K562 (cell line): ENCODE data around the gene POLR2C. TPM values are rescaled to one million over a fixed set of nuclear protein-coding genes. Genes with fewer than 3 reads are reported as not detected.

ENCODE experiments used
- CBX8 ChIP-seq: fragments of 200-600 bp; sonication (generic); IDR thresholded peaks from 2 replicates; pipeline ENCODE4 v1.6.1; 2012; ENCODE audit warnings: borderline replicate concordance, mixed run types, low read depth, mild to moderate bottlenecking, moderate library complexity, mixed read lengths, low read length, control low read depth, inconsistent platforms; ENCODE audit not compliant: poor library complexity, severe bottlenecking; ENCODE audit errors: extremely low read depth
- E2F3 ChIP-seq: fragments of 250-450 bp; sonication (Bioruptor Pico); IDR thresholded peaks from 2 replicates; pipeline ENCODE4 v1.4.0; 2020; ENCODE audit warnings: mild to moderate bottlenecking
- ESRRA ChIP-seq: fragments of 450-650 bp; IDR thresholded peaks from 2 replicates; pipeline ENCODE4 v1.6.1; 2014; ENCODE audit warnings: low read depth, mild to moderate bottlenecking, moderate library complexity, borderline replicate concordance
- FOXP4 ChIP-seq: sonication (generic); formaldehyde crosslinking; IDR thresholded peaks from 2 replicates; pipeline ENCODE4 v1.8.0; 2022; ENCODE audit warnings: mild to moderate bottlenecking, missing genetic modification reagents, borderline replicate concordance
- KHSRP ChIP-seq: fragments of 450-650 bp; IDR thresholded peaks from 2 replicates; pipeline ENCODE4 v1.6.1; 2017
- PBX2 ChIP-seq, 2 experiments: IDR thresholded peaks in 1 of 2; conservative IDR thresholded peaks in 1 of 2; 2 replicates each; pipeline ENCODE4 v1.6.1; 2016; ENCODE audit warnings: low read depth in 2 of 2, mild to moderate bottlenecking in 1 of 2, missing compliant biosample characterization in 1 of 2, missing genetic modification characterization in 1 of 2, moderate library complexity in 1 of 2
- PKNOX1 ChIP-seq: fragments of 450-650 bp; IDR thresholded peaks from 2 replicates; pipeline ENCODE4 v1.6.1; 2016
- RBBP5 ChIP-seq: fragments of 200-600 bp; sonication (generic); IDR thresholded peaks from 2 replicates; pipeline ENCODE4 v1.6.1; 2012; ENCODE audit warnings: borderline replicate concordance, mild to moderate bottlenecking, low read length, control low read depth, inconsistent platforms; ENCODE audit not compliant: insufficient read depth, poor library complexity, severe bottlenecking
- SREBF2 ChIP-seq: sonication (generic); formaldehyde crosslinking; IDR thresholded peaks from 2 replicates; pipeline ENCODE4 v1.4.0; 2020; ENCODE audit warnings: mild to moderate bottlenecking, missing genetic modification reagents
- ZBTB34 ChIP-seq: fragments of 250-450 bp; sonication (Bioruptor Pico); IDR thresholded peaks from 2 replicates; pipeline ENCODE4 v1.8.0; 2021; ENCODE audit warnings: mild to moderate bottlenecking, moderate library complexity
- ZNF232 ChIP-seq: sonication (generic); formaldehyde crosslinking; IDR thresholded peaks from 2 replicates; pipeline ENCODE4 v1.8.0; 2022; ENCODE audit warnings: mild to moderate bottlenecking, missing genetic modification reagents
- ZNF592 ChIP-seq: fragments of 450-650 bp; IDR thresholded peaks from 2 replicates; pipeline ENCODE4 v1.6.1; 2017; ENCODE audit warnings: antibody characterized with exemption, mild to moderate bottlenecking
- polyA plus RNA-seq, 8 experiments: library from polyadenylated mRNA; depleted of rRNA in 4 of 8; stranded (reverse) in 5 of 8; unstranded in 3 of 8; fragments of >200 nt; fragmentation: Nextera tagmentation in 2 of 8; fragmentation: Illumina TruSeq in 1 of 8; extraction: Ambion mirVana in 2 of 8; extraction: Trizol in 1 of 8; gene quantifications; 2 replicates each; pipeline versions ENCODE4 v1.2.1 to v1.2.3, GENCODE V29; 2011 to 2014; ENCODE audit warnings: inconsistent platforms in 1 of 8, missing spikeins in 1 of 8
- total RNA-seq, 7 experiments: library from RNA; depleted of rRNA in 6 of 7; stranded (reverse); fragments of >200 nt in 6 of 7; fragmentation: Illumina TruSeq in 2 of 7; extraction: Trizol in 2 of 7; gene quantifications; 2 replicates each; pipeline versions ENCODE4 v1.2.1 to v1.2.3, GENCODE V29; 2011 to 2021; ENCODE audit warnings: low replicate concordance in 1 of 7

Gene POLR2C
- total and polyA plus RNA-seq, 9 of the 15 experiments (the other 6 are each of a cell fraction or from before 2014, with no cell fraction given) = 70.3 to 163 (median 92.3) TPM

- no peak for TF ChIP-seq RBBP5
- 0 out of 2 replicates have a peak, but pooled peaks have one; percentile 12 for TF ChIP-seq ZNF232 (CRISPR knock-in tag)
- TF ChIP-seq FOXP4 (CRISPR knock-in tag) = no peak
- TF ChIP-seq SREBF2 (CRISPR knock-in tag) = no peak
- peak; percentile 30; the same call in 1 of the 2 replicates for TF ChIP-seq PKNOX1
- TF ChIP-seq E2F3 = no peak
- TF ChIP-seq PBX2 (CRISPR knock-in tag; IDR thresholded peaks at IDR 0.05; ENCODE audit: low read depth) = no peak
- peak; percentile 44; the same call in 1 of the 2 replicates for TF ChIP-seq PBX2 (tag; conservative IDR thresholded peaks at IDR 0.05; ENCODE audit: low read depth)
- TF ChIP-seq ZBTB34 (CRISPR knock-in tag) = no peak
- TF ChIP-seq ZNF592 = 0 out of 2 replicates have a peak, but pooled peaks have one; percentile 18
- peak; percentile 46 for TF ChIP-seq ESRRA
- TF ChIP-seq KHSRP = no peak
- TF ChIP-seq CBX8 = no peak
Measured at GRCh38 chr16:57446531-57447185, 15.8 kb upstream of the POLR2C start (continued).
